Breast epithelium (tissue), 4 donors: Measurements from ENCODE around the gene GRAP. TPM values are rescaled to one million over a fixed set of nuclear protein-coding genes. Genes with fewer than 3 reads are reported as not detected.

ENCODE experiments used
- DNase-seq, 2 donors: peaks; one replicate each; pipeline ENCODE4 v3.0.0-alpha.2; 2019; ENCODE audit warnings: low spot score in 2 of 2
- H3K27ac ChIP-seq, 2 donors: fragments of 200-600 bp; sonication (generic) in 1 of 2; one replicate each; pipeline ENCODE4 v1.5.1; 2016 to 2019; ENCODE audit warnings: mild to moderate bottlenecking in 1 of 2
- H3K27me3 ChIP-seq, 2 donors: fragments of 200-600 bp; sonication (generic) in 1 of 2; one replicate each; pipeline versions ENCODE4 v1.5.1 to v1.6.0; 2017 to 2019; ENCODE audit warnings: control low read depth in 1 of 2, mild to moderate bottlenecking in 1 of 2
- H3K36me3 ChIP-seq: fragments of 200-600 bp; one replicate; pipeline ENCODE4 v1.5.1; 2019
- H3K4me1 ChIP-seq, 2 donors: fragments of 200-600 bp; sonication (generic); one replicate each; pipeline ENCODE4 v1.5.1; 2016 to 2019; ENCODE audit warnings: control low read depth in 1 of 2
- H3K4me3 ChIP-seq, 3 donors: fragments of 200-600 bp; sonication (generic); 1 replicate in 2 of 3; 2 replicates in 1 of 3; pipeline ENCODE4 v1.5.1; 2016 to 2019; ENCODE audit warnings: mild to moderate bottlenecking in 3 of 3, moderate library complexity in 2 of 3
- H3K9me3 ChIP-seq, 2 donors: fragments of 200-600 bp; sonication (generic) in 1 of 2; one replicate each; pipeline ENCODE4 v1.5.1; 2016 to 2019; ENCODE audit warnings: control low read depth in 1 of 2
- POLR2A ChIP-seq: fragments of 450-650 bp; IDR thresholded peaks from one replicate; pipeline ENCODE4 v1.6.1; 2016; ENCODE audit warnings: antibody characterized with exemption, mild to moderate bottlenecking, moderate library complexity
- POLR2AphosphoS5 ChIP-seq, 3 donors: sonication (generic); formaldehyde crosslinking; IDR thresholded peaks; one replicate each; pipeline ENCODE4 v1.6.1; 2017; ENCODE audit warnings: antibody characterized with exemption in 3 of 3
- intact Hi-C: fragments of 100-400 bp; cut with DNase I; formaldehyde crosslinking; loops from one replicate; pipeline ENCODE4 v1.15.1; 2023; ENCODE audit warnings: low total_unique reads
- total RNA-seq, 3 donors: library from RNA; depleted of rRNA; stranded (reverse); fragments of >200 nt; gene quantifications; one replicate each; pipeline ENCODE4 v1.1.0, GENCODE V29; 2016
- TF ChIP-seq, protein P1 (sequence below), 3 donors: fragments of 450-650 bp; IDR thresholded peaks; one replicate each; pipeline ENCODE4 v1.5.1; 2016 to 2017; ENCODE audit warnings: antibody characterized with exemption in 3 of 3, mild to moderate bottlenecking in 3 of 3, moderate library complexity in 3 of 3

Gene GRAP
- total RNA-seq, 3 donors from 2014 or later: 1.8 to 9.8 (median 2.2) TPM

DNA sequence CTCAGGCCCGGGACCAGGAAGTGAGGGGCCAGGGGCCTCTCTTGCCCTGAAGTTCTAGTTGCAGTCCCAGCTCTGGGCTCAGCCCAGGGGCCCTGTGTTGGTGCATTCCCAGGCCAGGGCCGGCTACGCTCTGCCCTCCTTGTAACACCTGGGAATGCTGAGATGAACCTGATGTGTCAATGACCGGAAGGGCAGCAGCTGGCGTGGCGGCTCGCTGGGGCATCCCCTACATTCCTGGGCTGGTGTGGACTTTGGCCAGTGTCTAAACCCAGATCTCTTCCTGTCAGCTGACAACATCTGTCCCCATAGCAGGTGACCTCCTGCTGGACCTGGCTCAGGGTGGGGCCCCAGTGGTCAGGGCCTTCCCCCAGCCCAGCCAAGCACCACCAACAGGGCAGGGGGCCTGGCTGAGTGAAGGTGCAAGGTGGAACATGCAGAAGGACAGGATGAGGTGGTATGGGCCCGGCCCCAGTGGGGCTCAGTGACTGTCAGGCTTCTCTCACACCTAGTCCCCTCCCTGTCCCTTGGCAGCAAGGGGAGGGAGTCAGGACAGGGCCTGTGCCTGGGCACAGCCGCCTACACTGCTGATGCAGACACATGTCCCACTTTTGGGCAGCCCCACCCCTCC, 58.1 kb downstream of the GRAP start:
- TF ChIP-seq, protein P1, sequence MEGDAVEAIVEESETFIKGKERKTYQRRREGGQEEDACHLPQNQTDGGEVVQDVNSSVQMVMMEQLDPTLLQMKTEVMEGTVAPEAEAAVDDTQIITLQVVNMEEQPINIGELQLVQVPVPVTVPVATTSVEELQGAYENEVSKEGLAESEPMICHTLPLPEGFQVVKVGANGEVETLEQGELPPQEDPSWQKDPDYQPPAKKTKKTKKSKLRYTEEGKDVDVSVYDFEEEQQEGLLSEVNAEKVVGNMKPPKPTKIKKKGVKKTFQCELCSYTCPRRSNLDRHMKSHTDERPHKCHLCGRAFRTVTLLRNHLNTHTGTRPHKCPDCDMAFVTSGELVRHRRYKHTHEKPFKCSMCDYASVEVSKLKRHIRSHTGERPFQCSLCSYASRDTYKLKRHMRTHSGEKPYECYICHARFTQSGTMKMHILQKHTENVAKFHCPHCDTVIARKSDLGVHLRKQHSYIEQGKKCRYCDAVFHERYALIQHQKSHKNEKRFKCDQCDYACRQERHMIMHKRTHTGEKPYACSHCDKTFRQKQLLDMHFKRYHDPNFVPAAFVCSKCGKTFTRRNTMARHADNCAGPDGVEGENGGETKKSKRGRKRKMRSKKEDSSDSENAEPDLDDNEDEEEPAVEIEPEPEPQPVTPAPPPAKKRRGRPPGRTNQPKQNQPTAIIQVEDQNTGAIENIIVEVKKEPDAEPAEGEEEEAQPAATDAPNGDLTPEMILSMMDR (IDR thresholded peaks at IDR 0.05): no peak
- Histone ChIP-seq H3K27me3 (no peaks in the 10 kb centered on the region), H3K9me3 (no peaks in the 10 kb centered on the region), H3K27ac (no peak overlapping the region), H3K4me1 (no peaks in the 10 kb centered on the region), H3K36me3 (no peaks in the 10 kb centered on the region), H3K4me3 (no peak overlapping the region)
- intact Hi-C loops: no loop called here
- DNase-seq: no peak

DNA sequence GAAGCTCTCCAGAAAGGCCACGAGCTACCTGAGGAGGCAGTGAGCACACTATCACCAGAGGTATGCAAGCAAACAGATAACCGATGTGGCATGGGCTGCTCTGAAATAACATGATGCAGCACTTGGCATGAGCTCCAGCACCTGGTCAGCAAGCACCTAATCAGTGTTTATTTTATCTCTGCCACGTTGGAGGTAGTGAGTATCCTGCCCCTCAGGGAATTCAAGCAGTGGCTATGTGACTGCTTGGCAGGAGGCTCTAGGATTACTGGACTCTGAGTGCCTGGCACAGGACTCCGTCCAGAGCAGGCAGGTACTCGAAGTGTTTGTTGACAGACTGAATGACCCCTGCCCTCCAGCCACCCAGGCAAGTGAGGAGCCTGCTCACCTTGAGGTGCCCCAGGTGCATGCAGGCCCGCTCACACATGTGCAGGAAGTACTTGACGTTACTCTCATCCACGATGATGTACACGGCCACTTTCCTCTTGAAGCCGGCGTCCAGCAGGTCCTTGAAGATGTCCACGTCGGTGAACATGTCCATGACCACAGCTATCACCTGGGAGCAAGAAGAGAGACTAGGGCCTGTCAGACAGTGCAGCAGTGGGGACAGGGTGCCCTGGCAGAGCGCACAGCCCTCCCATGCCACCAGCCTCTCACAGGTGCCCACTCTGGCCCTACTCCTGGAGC, 58.8 kb downstream of the GRAP start:
- no peaks in the 10 kb centered on the region for H3K9me3 ChIP-seq
- H3K4me1 ChIP-seq: no peaks in the 10 kb centered on the region
- no peak overlapping the region for H3K4me3 ChIP-seq
- H3K27ac ChIP-seq: no peak overlapping the region
- no peak for DNase-seq
- H3K27me3 ChIP-seq: no peaks in the 10 kb centered on the region
- intact Hi-C loops: loop anchor here (1.0 kb wide), 1 partner anchor 26 kb away; no protein-coding TSS in a partner anchor
- no peaks in the 10 kb centered on the region for H3K36me3 ChIP-seq
- no peak for TF ChIP-seq POLR2AphosphoS5 (IDR thresholded peaks at IDR 0.05)
- TF ChIP-seq, protein P1 (IDR thresholded peaks at IDR 0.05): no peak
- no peak for TF ChIP-seq POLR2A

DNA sequence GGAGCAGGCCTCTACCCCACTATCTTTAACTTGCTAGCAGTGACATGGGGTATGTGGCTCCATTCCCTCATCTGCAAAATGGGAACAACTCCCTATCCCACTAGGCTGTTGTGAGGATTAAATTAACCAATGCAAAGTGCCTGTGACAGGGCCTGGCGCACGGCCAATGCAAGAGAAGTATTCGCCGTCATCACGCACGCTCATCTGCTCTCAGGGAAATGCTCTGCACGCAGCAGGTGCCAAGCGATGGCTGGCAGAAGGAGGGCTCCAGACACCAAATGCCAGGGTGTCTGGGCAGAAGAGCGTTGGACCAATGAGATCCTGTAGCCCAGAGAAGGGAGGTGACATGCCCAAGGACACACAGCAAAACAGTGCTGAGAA, 59.5 kb downstream of the GRAP start:
- DNase-seq: no peak
- Histone ChIP-seq H3K27ac (no peak overlapping the region), H3K27me3 (no peaks in the 10 kb centered on the region), H3K4me1 (no peaks in the 10 kb centered on the region), H3K36me3 (no peaks in the 10 kb centered on the region), H3K9me3 (no peaks in the 10 kb centered on the region), H3K4me3 (no peak overlapping the region)
- no peak for TF ChIP-seq POLR2A
- no peak for TF ChIP-seq POLR2AphosphoS5 (IDR thresholded peaks at IDR 0.05)
- TF ChIP-seq, protein P1 (IDR thresholded peaks at IDR 0.05): no peak
- intact Hi-C loops: loop anchor here (1.0 kb wide), 1 partner anchor 25 kb away; no protein-coding TSS in a partner anchor

DNA sequence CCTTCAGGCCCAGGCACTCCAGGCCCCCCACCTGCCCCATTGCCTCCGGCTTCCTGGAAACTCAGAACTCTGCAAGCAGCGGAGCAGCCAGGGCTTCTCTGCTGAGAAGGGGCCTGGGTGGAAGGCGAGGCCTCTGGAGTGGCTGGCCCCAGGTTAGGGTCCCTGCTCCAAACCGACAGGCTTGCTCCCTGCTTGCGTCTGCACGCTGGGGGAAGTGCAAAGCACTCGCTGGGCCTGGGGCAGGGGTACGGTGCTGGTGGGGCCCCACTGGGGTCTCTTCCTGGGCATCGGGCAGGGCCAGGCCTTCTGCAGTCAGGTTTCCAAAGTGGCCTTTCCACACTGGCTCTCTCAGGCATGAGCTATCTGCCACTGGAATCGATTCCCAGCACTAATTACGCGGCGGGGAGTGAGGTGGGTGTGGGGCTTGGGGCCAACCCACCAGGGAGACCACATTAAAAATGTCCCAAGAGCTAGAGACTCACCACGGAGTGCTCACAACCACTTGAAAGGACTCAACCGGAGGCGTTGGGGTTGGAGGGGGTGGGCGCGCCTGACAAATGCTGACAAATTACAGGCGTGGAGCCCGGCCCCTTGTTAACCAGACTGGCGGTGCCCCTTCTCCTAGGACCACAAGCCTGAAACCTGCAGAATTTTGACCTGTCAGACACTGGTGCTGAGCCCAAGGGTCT, 60.1 kb downstream of the GRAP start:
- H3K4me3 ChIP-seq: no peak overlapping the region
- no peak overlapping the region for H3K27ac ChIP-seq
- H3K9me3 ChIP-seq: no peaks in the 10 kb centered on the region
- intact Hi-C loops: loop anchor here (1.0 kb wide), 1 partner anchor 24 kb away; no protein-coding TSS in a partner anchor
- H3K36me3 ChIP-seq: no peaks in the 10 kb centered on the region
- H3K4me1 ChIP-seq: no peaks in the 10 kb centered on the region
- no peaks in the 10 kb centered on the region for H3K27me3 ChIP-seq
- no peak for TF ChIP-seq POLR2A
- DNase-seq: no peak

DNA sequence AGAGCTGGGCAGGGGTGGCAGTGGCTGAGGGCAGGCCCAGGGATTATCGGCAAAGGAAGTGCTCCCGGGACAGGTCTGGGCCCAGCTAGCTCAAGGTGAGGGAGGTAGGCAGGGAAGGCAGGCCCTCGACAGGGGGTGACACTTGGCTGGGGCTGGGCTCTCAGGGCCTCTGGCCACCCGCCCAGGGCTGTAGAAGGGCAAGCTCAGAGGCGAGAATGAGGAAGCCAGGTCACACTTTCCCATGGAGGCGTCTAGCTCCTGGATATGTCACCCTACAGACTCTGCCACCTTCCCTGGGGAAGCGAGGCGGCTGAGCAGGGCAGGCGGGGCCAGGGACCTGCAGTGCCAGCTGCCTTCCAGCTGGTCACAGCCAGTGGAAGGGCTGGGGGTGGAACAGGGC, 61.3 kb downstream of the GRAP start:
- intact Hi-C loops: no loop called here
- TF ChIP-seq POLR2A: no peak
- TF ChIP-seq, protein P1 (IDR thresholded peaks at IDR 0.05): no peak
- no peak for TF ChIP-seq POLR2AphosphoS5 (IDR thresholded peaks at IDR 0.05)
- H3K4me3 ChIP-seq: no peak overlapping the region
- H3K36me3 ChIP-seq: no peaks in the 10 kb centered on the region
- H3K9me3 ChIP-seq: no peaks in the 10 kb centered on the region
- H3K27me3 ChIP-seq: no peaks in the 10 kb centered on the region
- DNase-seq: no peak
- H3K4me1 ChIP-seq: no peaks in the 10 kb centered on the region
- H3K27ac ChIP-seq: no peak overlapping the region
